ENCODE measurements around the gene RALY.

RALY gene

GRCh38 chr20:34006619-34007018 lies 12.9 kb downstream of the RALY start:
- peaks cover 24% of the 10 kb centered on the region for H3K4me1 ChIP-seq (ENCODE audit: insufficient read depth, low read length, poor library complexity, severe bottlenecking)
- peaks cover 89% of the 10 kb centered on the region for H4K20me1 ChIP-seq (ENCODE audit: insufficient read depth, low read length, poor library complexity, severe bottlenecking)
- H3K79me2 ChIP-seq (ENCODE audit: insufficient read depth, low read length), result peaks cover 97% of the 10 kb centered on the region
- TF ChIP-seq CTCF (conservative IDR thresholded peaks at IDR 0.05; ENCODE audit: low read length), result no peak
- H3K4me2 ChIP-seq (ENCODE audit: low read depth, low read length, poor library complexity, severe bottlenecking), result no peak overlapping the region
- no peak overlapping the region for H3K9ac ChIP-seq (ENCODE audit: low read depth, low read length, poor library complexity, severe bottlenecking)
- no peaks in the 10 kb centered on the region for H3F3A ChIP-seq (ENCODE audit: low read depth)
- no peak overlapping the region for H3K4me3 ChIP-seq (ENCODE audit: low read length, poor library complexity, severe bottlenecking)
- H3K9me3 ChIP-seq (ENCODE audit: insufficient read depth, low read depth, low read length), result no peaks in the 10 kb centered on the region
- H3K9me2 ChIP-seq (replicated peaks; ENCODE audit: low read depth, low read length), result no peaks in the 10 kb centered on the region
- no peaks in the 10 kb centered on the region for H3K27me3 ChIP-seq (ENCODE audit: insufficient read depth, low read length, poor library complexity, severe bottlenecking)
- H3K36me3 ChIP-seq (ENCODE audit: insufficient read depth, low read length), result peaks cover 14% of the 10 kb centered on the region; the same call in 1 of the 2 replicates
- no peak overlapping the region for H2AFZ ChIP-seq (ENCODE audit: low read length)

GRCh38 chr20:34008477-34008876 lies 14.8 kb downstream of the RALY start:
- no peaks in the 10 kb centered on the region for H3F3A ChIP-seq (ENCODE audit: low read depth)
- no peak overlapping the region for H2AFZ ChIP-seq (ENCODE audit: low read length)
- TF ChIP-seq EZH2phosphoT487 (IDR thresholded peaks at IDR 0.05; ENCODE audit: borderline replicate concordance), result no peak
- TF ChIP-seq CTCF (conservative IDR thresholded peaks at IDR 0.05; ENCODE audit: low read length), result no peak
- no peaks in the 10 kb centered on the region for H3K27me3 ChIP-seq (ENCODE audit: insufficient read depth, low read length, poor library complexity, severe bottlenecking)
- H3K4me2 ChIP-seq (ENCODE audit: low read depth, low read length, poor library complexity, severe bottlenecking), result peak overlapping the region; percentile 51
- no peak overlapping the region for H3K4me3 ChIP-seq (ENCODE audit: low read length, poor library complexity, severe bottlenecking)
- H3K9me3 ChIP-seq (ENCODE audit: insufficient read depth, low read depth, low read length), result no peaks in the 10 kb centered on the region
- peaks cover 24% of the 10 kb centered on the region for H3K4me1 ChIP-seq (ENCODE audit: insufficient read depth, low read length, poor library complexity, severe bottlenecking)
- H4K20me1 ChIP-seq (ENCODE audit: insufficient read depth, low read length, poor library complexity, severe bottlenecking), result peaks cover 88% of the 10 kb centered on the region
- H3K79me2 ChIP-seq (ENCODE audit: insufficient read depth, low read length), result peaks cover 97% of the 10 kb centered on the region
- no peak overlapping the region for H3K9ac ChIP-seq (ENCODE audit: low read depth, low read length, poor library complexity, severe bottlenecking)
- no peaks in the 10 kb centered on the region for H3K9me2 ChIP-seq (replicated peaks; ENCODE audit: low read depth, low read length)
- H3K36me3 ChIP-seq (ENCODE audit: insufficient read depth, low read length), result peaks cover 9% of the 10 kb centered on the region; the same call in 1 of the 2 replicates

GRCh38 chr20:34010405-34010931 lies 16.8 kb downstream of the RALY start:
- Histone ChIP-seq H3K79me2 (ENCODE audit: insufficient read depth, low read length) (peaks cover 93% of the 10 kb centered on the region), H3K9me2 (replicated peaks; ENCODE audit: low read depth, low read length) (no peaks in the 10 kb centered on the region), H4K20me1 (ENCODE audit: insufficient read depth, low read length, poor library complexity, severe bottlenecking) (peaks cover 89% of the 10 kb centered on the region), H3K4me3 (ENCODE audit: low read length, poor library complexity, severe bottlenecking) (no peak overlapping the region), H3K9ac (ENCODE audit: low read depth, low read length, poor library complexity, severe bottlenecking) (no peak overlapping the region), H3K36me3 (ENCODE audit: insufficient read depth, low read length) (no peaks in the 10 kb centered on the region; the same call in 1 of the 2 replicates), H2AFZ (ENCODE audit: low read length) (no peak overlapping the region), H3K27me3 (ENCODE audit: insufficient read depth, low read length, poor library complexity, severe bottlenecking) (no peaks in the 10 kb centered on the region), H3F3A (ENCODE audit: low read depth) (no peaks in the 10 kb centered on the region), H3K4me2 (ENCODE audit: low read depth, low read length, poor library complexity, severe bottlenecking) (peak overlapping the region; percentile 51), H3K9me3 (ENCODE audit: insufficient read depth, low read depth, low read length) (no peaks in the 10 kb centered on the region), H3K4me1 (ENCODE audit: insufficient read depth, low read length, poor library complexity, severe bottlenecking) (peaks cover 24% of the 10 kb centered on the region)
- no peak for TF ChIP-seq CTCF (conservative IDR thresholded peaks at IDR 0.05; ENCODE audit: low read length)
- TF ChIP-seq EZH2phosphoT487 (IDR thresholded peaks at IDR 0.05; ENCODE audit: borderline replicate concordance), result no peak

All from Loucy (cell line).